H9 (cell line): Measurements from ENCODE around the gene VEGFA. TPM values are rescaled to one million over a fixed set of nuclear protein-coding genes. Genes with fewer than 3 reads are reported as not detected.

ENCODE experiments used
- DNase-seq: peaks from one replicate; pipeline ENCODE4 v3.0.0-alpha.2; 2017
- H2AFZ ChIP-seq: one replicate; pipeline ENCODE4 v1.6.1; 2013; ENCODE audit warnings: mild to moderate bottlenecking, low read length, control low read depth, moderate library complexity
- H2AK5ac ChIP-seq: 2 replicates; pipeline ENCODE4 v1.6.1; 2013; ENCODE audit warnings: low read length, control low read depth, mixed read lengths; ENCODE audit not compliant: insufficient read length
- H2BK120ac ChIP-seq: one replicate; pipeline ENCODE4 v1.6.1; 2013; ENCODE audit warnings: low read depth, mild to moderate bottlenecking, low read length, control low read depth, inconsistent platforms; ENCODE audit not compliant: poor library complexity, severe bottlenecking
- H2BK12ac ChIP-seq: 2 replicates; pipeline ENCODE4 v1.6.1; 2013; ENCODE audit warnings: low read length, control low read depth, mixed read lengths, low read depth; ENCODE audit not compliant: insufficient read length
- H2BK15ac ChIP-seq: 2 replicates; pipeline ENCODE4 v1.6.1; 2013; ENCODE audit warnings: low read depth, low read length, control low read depth
- H2BK20ac ChIP-seq: one replicate; pipeline ENCODE4 v1.6.1; 2013; ENCODE audit warnings: low read depth, mild to moderate bottlenecking, low read length, control low read depth, inconsistent platforms; ENCODE audit not compliant: poor library complexity, severe bottlenecking
- H2BK5ac ChIP-seq: 2 replicates; pipeline ENCODE4 v1.6.1; 2013; ENCODE audit warnings: low read length, control low read depth, mixed read lengths; ENCODE audit not compliant: insufficient read length
- H3K14ac ChIP-seq: 2 replicates; pipeline ENCODE4 v1.6.1; 2013; ENCODE audit warnings: low read length, control low read depth; ENCODE audit not compliant: insufficient read depth
- H3K18ac ChIP-seq: 2 replicates; pipeline ENCODE4 v1.6.1; 2013; ENCODE audit warnings: low read depth, mild to moderate bottlenecking, mixed read lengths, low read length, control low read depth; ENCODE audit not compliant: insufficient read length
- H3K23ac ChIP-seq: 2 replicates; pipeline ENCODE4 v1.6.1; 2013; ENCODE audit warnings: low read length, control low read depth, mixed read lengths, low read depth; ENCODE audit not compliant: insufficient read length
- H3K23me2 ChIP-seq: 2 replicates; pipeline ENCODE4 v1.6.1; 2013; ENCODE audit warnings: low read depth, mild to moderate bottlenecking, mixed read lengths, low read length, control low read depth; ENCODE audit not compliant: insufficient read length, poor library complexity, severe bottlenecking
- H3K27ac ChIP-seq: 2 replicates; pipeline ENCODE4 v1.5.1; 2013; ENCODE audit warnings: low read length, control low read depth, mixed read lengths, low read depth; ENCODE audit not compliant: insufficient read length
- H3K27me3 ChIP-seq: 2 replicates; pipeline ENCODE4 v1.6.1; 2013; ENCODE audit warnings: low read length, control low read depth, inconsistent platforms; ENCODE audit not compliant: insufficient read depth
- H3K4ac ChIP-seq: 2 replicates; pipeline ENCODE4 v1.6.1; 2013; ENCODE audit warnings: low read depth, mild to moderate bottlenecking, control low read depth, inconsistent platforms, low read length, moderate library complexity
- H3K4me1 ChIP-seq: 2 replicates; pipeline ENCODE4 v1.6.1; 2013; ENCODE audit warnings: low read length, control low read depth, inconsistent platforms; ENCODE audit not compliant: insufficient read depth
- H3K4me2 ChIP-seq: 2 replicates; pipeline ENCODE4 v1.6.1; 2013; ENCODE audit warnings: low read length, control low read depth, mixed read lengths; ENCODE audit not compliant: insufficient read length, insufficient read depth
- H3K56ac ChIP-seq: 2 replicates; pipeline ENCODE4 v1.6.1; 2013; ENCODE audit warnings: low read depth, mild to moderate bottlenecking, mixed read lengths, low read length, control low read depth; ENCODE audit not compliant: insufficient read length
- H3K79me1 ChIP-seq: 2 replicates; pipeline ENCODE4 v1.6.1; 2013; ENCODE audit warnings: low read depth, mild to moderate bottlenecking, moderate library complexity, low read length, control low read depth, inconsistent platforms; ENCODE audit not compliant: insufficient read depth, poor library complexity, severe bottlenecking
- H3K79me2 ChIP-seq: 2 replicates; pipeline ENCODE4 v1.6.1; 2013; ENCODE audit warnings: low read length, control low read depth, inconsistent platforms; ENCODE audit not compliant: insufficient read depth
- H3K9ac ChIP-seq: 2 replicates; pipeline ENCODE4 v1.6.1; 2013; ENCODE audit warnings: low read length, control low read depth, mixed read lengths; ENCODE audit not compliant: insufficient read length; ENCODE audit errors: extremely low read depth
- H3K9me3 ChIP-seq: one replicate; pipeline ENCODE4 v1.6.1; 2013; ENCODE audit warnings: low read depth, low read length, inconsistent platforms; ENCODE audit not compliant: control insufficient read depth
- H3T11ph ChIP-seq: one replicate; pipeline ENCODE4 v1.6.1; 2013; ENCODE audit warnings: mild to moderate bottlenecking, low read length, control low read depth, inconsistent platforms
- H4K20me1 ChIP-seq: one replicate; pipeline ENCODE4 v1.6.1; 2013; ENCODE audit not compliant: control insufficient read depth, insufficient read length, insufficient read depth
- H4K5ac ChIP-seq: 2 replicates; pipeline ENCODE4 v1.6.1; 2013; ENCODE audit warnings: low read depth, mild to moderate bottlenecking, mixed read lengths, low read length, control low read depth; ENCODE audit not compliant: insufficient read length
- H4K8ac ChIP-seq: replicated peaks from 2 replicates; pipeline ENCODE4 v1.6.1; 2013; ENCODE audit warnings: low read length, control low read depth, mixed read lengths, low read depth; ENCODE audit not compliant: insufficient read length
- H4K91ac ChIP-seq: 2 replicates; pipeline ENCODE4 v1.6.1; 2013; ENCODE audit warnings: low read depth, mild to moderate bottlenecking, moderate library complexity, mixed read lengths, low read length, control low read depth; ENCODE audit not compliant: insufficient read length
- H3K27ac Mint-ChIP-seq, 3 experiments: 2 replicates in 2 of 3; 3 replicates in 1 of 3; pipeline ENCODE4 v1.8.0; 2020 to 2021; ENCODE audit warnings: mixed read lengths in 3 of 3, mild to moderate bottlenecking in 1 of 3, moderate library complexity in 1 of 3
- H3K27me3 Mint-ChIP-seq: 2 replicates; pipeline ENCODE4 v1.8.0; 2021; ENCODE audit warnings: low read depth, mild to moderate bottlenecking, moderate library complexity, mixed read lengths
- H3K36me3 Mint-ChIP-seq, 3 experiments: 2 replicates in 2 of 3; 3 replicates in 1 of 3; pipeline ENCODE4 v1.8.0; 2020 to 2021; ENCODE audit warnings: low read depth in 3 of 3, mixed read lengths in 3 of 3; ENCODE audit not compliant: insufficient read depth in 1 of 3
- H3K4me1 Mint-ChIP-seq, 2 experiments: 2 replicates each; pipeline ENCODE4 v1.8.0; 2020; ENCODE audit warnings: mixed read lengths in 2 of 2
- H3K4me3 Mint-ChIP-seq, 2 experiments: 2 replicates in 1 of 2; 3 replicates in 1 of 2; pipeline ENCODE4 v1.8.0; 2020 to 2021; ENCODE audit warnings: mild to moderate bottlenecking in 2 of 2, mixed read lengths in 2 of 2, moderate library complexity in 1 of 2
- H3K9me3 Mint-ChIP-seq, 2 experiments: 2 replicates in 1 of 2; 3 replicates in 1 of 2; pipeline ENCODE4 v1.8.0; 2020; ENCODE audit warnings: mild to moderate bottlenecking in 2 of 2, mixed read lengths in 2 of 2, moderate library complexity in 1 of 2
- CTCF ChIP-seq: fragments of 200-600 bp; sonication (generic); conservative IDR thresholded peaks from 3 replicates; pipeline ENCODE4 v1.8.0; 2021; ENCODE audit warnings: antibody characterized with exemption, mild to moderate bottlenecking
- WGBS: extraction: QIAGEN DNeasy Blood & Tissue Kit; methylation state at CpG from one replicate; pipeline ENCODE4 v1.1.7; 2013; ENCODE audit warnings: missing lambda C conversion rate, low lambda C conversion rate, mixed read lengths; ENCODE audit not compliant: insufficient read length; ENCODE audit errors: extremely low coverage; 5-methylcytosine and 5-hydroxymethylcytosine counted together
- total RNA-seq: library from RNA; stranded (reverse); gene quantifications from 2 replicates; pipeline ENCODE4 v1.2.1, GENCODE V29; 2021

VEGFA gene
- total RNA-seq, 1 experiment from 2014 or later, result 47.9 TPM

DNA sequence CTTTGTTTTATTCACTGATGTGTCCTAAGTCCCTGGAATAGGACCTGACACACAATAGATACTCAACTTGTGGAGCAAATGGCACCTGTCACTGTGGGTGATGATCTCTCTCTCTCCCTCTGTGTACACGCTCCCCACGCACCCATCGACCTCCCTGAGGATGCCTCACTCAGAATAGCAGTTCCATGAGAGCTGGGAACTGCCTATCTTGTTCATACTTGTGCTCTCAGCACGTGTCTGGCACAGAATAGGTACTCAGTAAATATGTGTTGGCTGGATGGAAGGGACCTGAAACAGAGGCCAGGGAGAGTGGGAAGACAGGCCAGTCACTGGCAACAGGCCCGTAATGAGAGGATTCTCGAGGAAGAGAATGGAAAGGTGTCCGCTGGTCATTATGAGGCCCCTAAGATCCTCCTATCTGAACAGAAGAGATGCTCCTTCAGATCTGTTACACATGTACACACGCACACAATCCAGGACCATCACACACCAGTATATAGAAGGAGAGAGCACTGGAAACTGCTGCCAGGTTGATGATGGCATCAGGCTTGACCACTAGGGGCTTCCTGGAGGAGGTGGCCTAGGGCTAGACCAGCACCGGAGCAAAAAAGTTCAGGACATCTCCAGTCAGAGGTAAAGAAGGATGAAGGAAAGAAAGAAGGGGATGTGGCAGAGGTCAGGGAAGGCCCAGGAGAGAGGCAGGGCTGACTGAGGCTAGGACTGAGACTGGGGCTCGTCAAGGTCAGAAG, 30.9 kb downstream of the VEGFA start:
- Mint-ChIP-seq H3K9me3 (no peaks in the 10 kb centered on the region), H3K36me3 (no peaks in the 10 kb centered on the region), H3K4me3 (no peak overlapping the region), H3K4me1 (peaks cover 5 to 12% of the 10 kb centered on the region in 2 experiments), H3K27ac (no peak overlapping the region), H3K27me3 (peaks cover 3% of the 10 kb centered on the region)
- no peak overlapping the region for H2AFZ ChIP-seq
- H3K4me2 ChIP-seq, result no peak overlapping the region
- no peak overlapping the region for H2BK12ac ChIP-seq
- no peak overlapping the region for H2BK5ac ChIP-seq
- no peaks in the 10 kb centered on the region for H3K4me1 ChIP-seq
- no peaks in the 10 kb centered on the region for H4K20me1 ChIP-seq
- no peak overlapping the region for H2AK5ac ChIP-seq
- H4K8ac ChIP-seq, result no peak overlapping the region
- H3K79me2 ChIP-seq, result no peaks in the 10 kb centered on the region
- no peak overlapping the region for H3K18ac ChIP-seq
- no peaks in the 10 kb centered on the region for H3K9me3 ChIP-seq
- peak; percentile 62 for TF ChIP-seq CTCF
- H3K9ac ChIP-seq, result no peak overlapping the region
- WGBS, result no CpG with 5 or more reads among the region's 10 CpGs
- no peak overlapping the region for H2BK120ac ChIP-seq
- DNase-seq, result no peak
- no peak overlapping the region for H4K91ac ChIP-seq
- H2BK20ac ChIP-seq, result no peak overlapping the region
- no peaks in the 10 kb centered on the region for H3K79me1 ChIP-seq
- H3K4ac ChIP-seq, result no peak overlapping the region
- H3K27me3 ChIP-seq, result no peaks in the 10 kb centered on the region
- H3K27ac ChIP-seq, result no peak overlapping the region
- no peak overlapping the region for H4K5ac ChIP-seq
- H3T11ph ChIP-seq, result no peak overlapping the region
- no peak overlapping the region for H3K56ac ChIP-seq
- no peak overlapping the region for H3K23ac ChIP-seq
- no peak overlapping the region for H3K14ac ChIP-seq
- no peak overlapping the region for H2BK15ac ChIP-seq
- no peaks in the 10 kb centered on the region for H3K23me2 ChIP-seq
